HuH-7.5 (cell line): ENCODE results near the gene BIVM.
"Not testable (repeated sequence)": the region's sequence is repeated elsewhere in the genome, so short reads cannot be mapped to it uniquely, and the experiment has no call there.

ENCODE experiments used
- DNase-seq: peaks from one replicate; pipeline ENCODE4 v3.0.0; 2011; ENCODE audit warnings: low spot score

The BIVM gene

GRCh38 chr13:102798581-102799425 lies at the start of gene BIVM, which contains the start of gene POGLUT2:
BIVM (plus strand) TSS chr13:102799119; CDS start chr13:102807268, 8,149 bp downstream.
POGLUT2 (minus strand) TSS chr13:102798976; CDS start chr13:102798670, 306 bp downstream.
- peak; percentile 81 for DNase-seq

GRCh38 chr13:102751886-102752285 lies 47.0 kb upstream of the BIVM start:
- no peak for DNase-seq

GRCh38 chr13:102757006-102757405 lies 41.9 kb upstream of the BIVM start:
- DNase-seq = no peak

GRCh38 chr13:102758842-102759241 lies 40.1 kb upstream of the BIVM start:
- DNase-seq = no peak

GRCh38 chr13:102761071-102761470 lies 37.8 kb upstream of the BIVM start:
- DNase-seq = no peak

GRCh38 chr13:102763741-102764140 lies 35.2 kb upstream of the BIVM start:
- DNase-seq = no peak

GRCh38 chr13:102768909-102769308 lies 30.0 kb upstream of the BIVM start:
- no peak for DNase-seq

GRCh38 chr13:102769679-102770078 lies 29.2 kb upstream of the BIVM start:
- DNase-seq = no peak

GRCh38 chr13:102770435-102770834 lies 28.5 kb upstream of the BIVM start:
- peak; percentile 12 for DNase-seq

GRCh38 chr13:102771298-102772041 lies 27.4 kb upstream of the BIVM start:
- DNase-seq = no peak

- DNase-seq = no peak
Measured at GRCh38 chr13:102772042-102772425, 26.9 kb upstream of the BIVM start.

- peak; percentile 56 for DNase-seq
Measured at GRCh38 chr13:102773441-102774213, 25.3 kb upstream of the BIVM start, which contains the start of gene TEX30. TEX30 (minus strand) TSS chr13:102773786; CDS start chr13:102770026, 3,760 bp downstream.

- DNase-seq = no peak
Measured at GRCh38 chr13:102774214-102774568, 24.7 kb upstream of the BIVM start.

GRCh38 chr13:102774591-102775520 lies 24.1 kb upstream of the BIVM start:
- DNase-seq = no peak

GRCh38 chr13:102776271-102776670 lies 22.6 kb upstream of the BIVM start:
- DNase-seq = no peak

GRCh38 chr13:102777736-102778135 lies 21.2 kb upstream of the BIVM start:
- DNase-seq = no peak

GRCh38 chr13:102779436-102780159 lies 19.3 kb upstream of the BIVM start:
- DNase-seq = no peak

- DNase-seq = not testable (repeated sequence)
Measured at GRCh38 chr13:102780656-102781055, 18.3 kb upstream of the BIVM start.

GRCh38 chr13:102781591-102781990 lies 17.3 kb upstream of the BIVM start:
- no peak for DNase-seq

GRCh38 chr13:102784483-102784882 lies 14.4 kb upstream of the BIVM start:
- DNase-seq = no peak
